HepG2 (cell line): ENCODE data around the gene ZNF547. TPM values are rescaled to one million over a fixed set of nuclear protein-coding genes. Genes with fewer than 3 reads are reported as not detected.

Experiments used
- ATM ChIP-seq: fragments of 450-650 bp; IDR thresholded peaks from 2 replicates; pipeline ENCODE4 v1.7.1; 2017; ENCODE audit warnings: mild to moderate bottlenecking, borderline replicate concordance
- FOXP1 ChIP-seq, 2 experiments: fragments of 450-650 bp in 1 of 2; IDR thresholded peaks; 2 replicates each; pipeline ENCODE4 v1.6.1; 2017 to 2018; ENCODE audit warnings: antibody characterized with exemption in 1 of 2
- HINFP ChIP-seq: sonication (generic); formaldehyde crosslinking; IDR thresholded peaks from 2 replicates; pipeline ENCODE4 v1.4.0; 2020; ENCODE audit warnings: low read depth, mild to moderate bottlenecking, missing genetic modification reagents
- HNRNPUL1 ChIP-seq: fragments of 200-400 bp; formaldehyde crosslinking; IDR thresholded peaks from 2 replicates; pipeline ENCODE4 v1.6.1; 2017; ENCODE audit warnings: low read depth, mild to moderate bottlenecking, low read length, moderate library complexity
- JUN ChIP-seq: sonication (generic); formaldehyde crosslinking; IDR thresholded peaks from 2 replicates; pipeline ENCODE4 v1.4.0; 2020; ENCODE audit warnings: mild to moderate bottlenecking, missing genetic modification reagents
- KLF16 ChIP-seq, 2 experiments: sonication (generic) in 1 of 2; formaldehyde crosslinking in 1 of 2; IDR thresholded peaks; 2 replicates each; pipeline versions ENCODE4 v1.6.1 to v1.8.0; 2016 to 2023; ENCODE audit warnings: missing genetic modification reagents in 2 of 2, missing compliant biosample characterization in 1 of 2
- LBX2 ChIP-seq: sonication (generic); formaldehyde crosslinking; IDR thresholded peaks from 2 replicates; pipeline ENCODE4 v1.5.0; 2020; ENCODE audit warnings: missing genetic modification reagents, mild to moderate bottlenecking, borderline replicate concordance
- LRRFIP1 ChIP-seq: sonication (generic); formaldehyde crosslinking; conservative IDR thresholded peaks from 2 replicates; pipeline ENCODE4 v1.4.0; 2020; ENCODE audit warnings: missing genetic modification reagents
- MED13 ChIP-seq: sonication (generic); formaldehyde crosslinking; IDR thresholded peaks from 2 replicates; pipeline ENCODE4 v1.5.0; 2020; ENCODE audit warnings: missing genetic modification reagents
- NCOA1 ChIP-seq: sonication (generic); formaldehyde crosslinking; IDR thresholded peaks from 2 replicates; pipeline ENCODE4 v1.9.0; 2021; ENCODE audit warnings: missing genetic modification reagents
- NCOR1 ChIP-seq: fragments of 200-600 bp; sonication (generic); IDR thresholded peaks from 2 replicates; pipeline ENCODE4 v1.7.0; 2017; ENCODE audit warnings: antibody characterized with exemption, low read length, borderline replicate concordance
- PHB2 ChIP-seq: fragments of 450-650 bp; IDR thresholded peaks from 2 replicates; pipeline ENCODE4 v1.6.1; 2018; ENCODE audit not compliant: partially characterized antibody
- SNAPC2 ChIP-seq: sonication (generic); formaldehyde crosslinking; IDR thresholded peaks from 2 replicates; pipeline ENCODE4 v1.8.1; 2022; ENCODE audit warnings: mild to moderate bottlenecking, missing genetic modification reagents
- TRAFD1 ChIP-seq: sonication (generic); formaldehyde crosslinking; IDR thresholded peaks from 2 replicates; pipeline ENCODE4 v1.5.1; 2020; ENCODE audit warnings: missing genetic modification reagents, mild to moderate bottlenecking, borderline replicate concordance
- TRIM24 ChIP-seq: sonication (generic); formaldehyde crosslinking; IDR thresholded peaks from 2 replicates; pipeline ENCODE4 v1.8.0; 2022; ENCODE audit warnings: mild to moderate bottlenecking, missing genetic modification reagents
- WIZ ChIP-seq: sonication (generic); formaldehyde crosslinking; IDR thresholded peaks from 2 replicates; pipeline ENCODE4 v1.5.1; 2020; ENCODE audit warnings: mild to moderate bottlenecking, missing genetic modification reagents
- YEATS2 ChIP-seq: sonication (generic); formaldehyde crosslinking; IDR thresholded peaks from 2 replicates; pipeline ENCODE4 v1.4.0; 2020; ENCODE audit warnings: missing genetic modification reagents, borderline replicate concordance
- ZBTB7B ChIP-seq: sonication (generic); formaldehyde crosslinking; IDR thresholded peaks from 2 replicates; pipeline ENCODE4 v1.4.0; 2020; ENCODE audit warnings: missing genetic modification reagents
- ZMAT5 ChIP-seq: sonication (generic); formaldehyde crosslinking; IDR thresholded peaks from 2 replicates; pipeline ENCODE4 v1.5.0; 2020; ENCODE audit warnings: mild to moderate bottlenecking, low read depth, missing genetic modification reagents, borderline replicate concordance
- ZNF24 ChIP-seq: fragments of 450-650 bp; IDR thresholded peaks from 2 replicates; pipeline ENCODE4 v1.6.1; 2017; ENCODE audit warnings: antibody characterized with exemption, mild to moderate bottlenecking
- ZNF34 ChIP-seq: sonication (generic); formaldehyde crosslinking; IDR thresholded peaks from 2 replicates; pipeline ENCODE4 v1.4.0; 2020; ENCODE audit warnings: mild to moderate bottlenecking, missing genetic modification reagents, borderline replicate concordance
- ZNF562 ChIP-seq: sonication (generic); formaldehyde crosslinking; IDR thresholded peaks from 2 replicates; pipeline ENCODE4 v1.8.0; 2022; ENCODE audit warnings: missing genetic modification reagents, borderline replicate concordance
- ZNF629 ChIP-seq: sonication (generic); formaldehyde crosslinking; conservative IDR thresholded peaks from 2 replicates; pipeline ENCODE4 v1.5.0; 2020; ENCODE audit warnings: missing genetic modification reagents
- ZNF709 ChIP-seq: sonication (generic); formaldehyde crosslinking; IDR thresholded peaks from 2 replicates; pipeline ENCODE4 v1.5.0; 2020; ENCODE audit warnings: mild to moderate bottlenecking, missing genetic modification reagents
- ZSCAN12 ChIP-seq: sonication (generic); formaldehyde crosslinking; IDR thresholded peaks from 2 replicates; pipeline ENCODE4 v1.9.0; 2021; ENCODE audit warnings: mild to moderate bottlenecking, missing genetic modification reagents
- ZSCAN30 ChIP-seq: sonication (generic); formaldehyde crosslinking; IDR thresholded peaks from 2 replicates; pipeline ENCODE4 v1.5.0; 2020; ENCODE audit warnings: mild to moderate bottlenecking, missing genetic modification reagents
- polyA plus RNA-seq, 8 experiments: library from polyadenylated mRNA; depleted of rRNA in 3 of 8; stranded (reverse) in 7 of 8; unstranded in 1 of 8; fragments of >200 nt; fragmentation: Illumina TruSeq in 4 of 8; extraction: Trizol in 4 of 8; gene quantifications; 2 replicates each; pipeline versions ENCODE4 v1.2.1 to v1.2.3, GENCODE V29; 2011 to 2016; ENCODE audit warnings: low read depth in 4 of 8, missing spikeins in 1 of 8, mixed read lengths in 1 of 8; ENCODE audit not compliant: insufficient read depth in 1 of 8
- total RNA-seq, 5 experiments: library from RNA; depleted of rRNA; stranded (reverse); fragments of >200 nt; fragmentation: Illumina TruSeq; extraction: Trizol; gene quantifications; 2 replicates each; pipeline ENCODE4 v1.2.3, GENCODE V29; 2016; ENCODE audit warnings: low read depth in 1 of 5

Gene ZNF547
- total and polyA plus RNA-seq, 2 of the 13 experiments (the other 11 are each of a cell fraction or from before 2014, with no cell fraction given) = 2.0 to 2.6 TPM

GRCh38 chr19:57406516-57407123 lies 43.3 kb downstream of the ZNF547 start (continued):
- no peak for TF ChIP-seq LBX2
- no peak for TF ChIP-seq TRAFD1 (CRISPR knock-in tag)
- no peak for TF ChIP-seq NCOA1 (CRISPR knock-in tag)
- TF ChIP-seq JUN (CRISPR knock-in tag) = no peak
- TF ChIP-seq ZSCAN12 (CRISPR knock-in tag) = no peak
- TF ChIP-seq HINFP (CRISPR knock-in tag) = no peak
- TF ChIP-seq TRIM24 (CRISPR knock-in tag) = no peak
- no peak for TF ChIP-seq ZSCAN30
- no peak for TF ChIP-seq KLF16 (CRISPR knock-in tag; IDR thresholded peaks at IDR 0.05)
- no peak for TF ChIP-seq SNAPC2 (CRISPR knock-in tag)
- no peak for TF ChIP-seq HNRNPUL1
- TF ChIP-seq ZNF562 (CRISPR knock-in tag) = no peak
- TF ChIP-seq ZMAT5 = no peak
- no peak for TF ChIP-seq PHB2
- 0 out of 2 replicates have a peak, but pooled peaks have one; percentile 39 for TF ChIP-seq WIZ (CRISPR knock-in tag)
- 0 out of 2 replicates have a peak, but pooled peaks have one; percentile 56 for TF ChIP-seq ZBTB7B (CRISPR knock-in tag)
- TF ChIP-seq ZNF629 (CRISPR knock-in tag) = no peak
- TF ChIP-seq ZNF34 (CRISPR knock-in tag) = no peak
- no peak for TF ChIP-seq ATM
- no peak for TF ChIP-seq ZNF709 (CRISPR knock-in tag)
- no peak for TF ChIP-seq NCOR1
- no peak for TF ChIP-seq LRRFIP1 (CRISPR knock-in tag)
- no peak for TF ChIP-seq MED13 (CRISPR knock-in tag)
- no peak for TF ChIP-seq FOXP1 (IDR thresholded peaks at IDR 0.05)
- TF ChIP-seq FOXP1 (CRISPR knock-in tag; IDR thresholded peaks at IDR 0.05) = no peak
- TF ChIP-seq ZNF24 = no peak
- 0 out of 2 replicates have a peak, but pooled peaks have one; percentile 18 for TF ChIP-seq YEATS2 (CRISPR knock-in tag)
